GM23338 (cell line): ENCODE results near the gene COMMD4. TPM values are rescaled to one million over a fixed set of nuclear protein-coding genes. Genes with fewer than 3 reads are reported as not detected.
"Not testable (repeated sequence)": the region's sequence is repeated elsewhere in the genome, so short reads cannot be mapped to it uniquely, and the experiment has no call there.

Experiments
- ATAC-seq: fragments of 200-7000 bp; cut with Tn5 transposase; 3 replicates; pipeline ENCODE4 v1.9.1; 2020
- DNase-seq: peaks from one replicate; pipeline ENCODE4 v3.0.0-alpha.2; 2015; ENCODE audit warnings: low spot score
- H2AFZ ChIP-seq: fragments of 200-600 bp; sonication (generic); 2 replicates; pipeline ENCODE4 v1.8.0; 2016; ENCODE audit warnings: antibody characterized with exemption, mild to moderate bottlenecking, moderate library complexity
- H3F3A ChIP-seq: fragments of 200-600 bp; sonication (generic); replicated peaks from 2 replicates; pipeline ENCODE4 v1.8.0; 2017; ENCODE audit warnings: antibody characterized with exemption, mixed run types, low read depth
- H3K27ac ChIP-seq: fragments of 200-600 bp; sonication (generic); 2 replicates; pipeline ENCODE4 v1.6.1; 2016; ENCODE audit warnings: low read depth
- H3K27me3 ChIP-seq: fragments of 200-600 bp; sonication (generic); 2 replicates; pipeline ENCODE4 v1.8.0; 2016; ENCODE audit warnings: mild to moderate bottlenecking, mixed run types, moderate library complexity; ENCODE audit not compliant: insufficient read depth
- H3K36me3 ChIP-seq: fragments of 200-600 bp; sonication (generic); 2 replicates; pipeline ENCODE4 v1.8.0; 2016; ENCODE audit warnings: mild to moderate bottlenecking; ENCODE audit not compliant: insufficient read depth
- H3K4me1 ChIP-seq: fragments of 200-600 bp; sonication (generic); 2 replicates; pipeline ENCODE4 v1.8.0; 2016; ENCODE audit warnings: mild to moderate bottlenecking, moderate library complexity; ENCODE audit not compliant: insufficient read depth
- H3K4me2 ChIP-seq: fragments of 200-600 bp; sonication (generic); 2 replicates; pipeline ENCODE4 v1.7.1; 2017; ENCODE audit warnings: mixed run types
- H3K4me3 ChIP-seq: fragments of 200-600 bp; sonication (generic); 2 replicates; pipeline ENCODE4 v1.6.1; 2016; ENCODE audit warnings: mixed run types
- H3K79me2 ChIP-seq: fragments of 200-600 bp; sonication (generic); replicated peaks from 2 replicates; pipeline ENCODE4 v1.8.0; 2017; ENCODE audit warnings: mild to moderate bottlenecking; ENCODE audit not compliant: insufficient read depth
- H3K9me2 ChIP-seq: fragments of 200-600 bp; sonication (generic); 2 replicates; pipeline ENCODE4 v1.8.0; 2017; ENCODE audit not compliant: insufficient read depth
- H4K20me1 ChIP-seq: fragments of 200-600 bp; sonication (generic); replicated peaks from 2 replicates; pipeline ENCODE4 v1.8.0; 2017; ENCODE audit warnings: mild to moderate bottlenecking; ENCODE audit not compliant: insufficient read depth
- H3K27ac Mint-ChIP-seq: 2 replicates; pipeline ENCODE4 v1.8.0; 2020; ENCODE audit warnings: inconsistent platforms, mild to moderate bottlenecking, moderate library complexity, mixed read lengths
- H3K27me3 Mint-ChIP-seq: 3 replicates; pipeline ENCODE4 v1.8.0; 2022; ENCODE audit warnings: low read depth, mild to moderate bottlenecking, moderate library complexity, mixed read lengths, inconsistent platforms; ENCODE audit not compliant: insufficient read depth, poor library complexity
- H3K36me3 Mint-ChIP-seq: 3 replicates; pipeline ENCODE4 v1.8.0; 2021; ENCODE audit warnings: low read depth, mild to moderate bottlenecking, inconsistent platforms, moderate library complexity, mixed read lengths
- H3K4me1 Mint-ChIP-seq: 3 replicates; pipeline ENCODE4 v1.8.0; 2020; ENCODE audit warnings: mild to moderate bottlenecking, inconsistent platforms, mixed read lengths
- H3K4me3 Mint-ChIP-seq: 3 replicates; pipeline ENCODE4 v1.8.0; 2021; ENCODE audit warnings: moderate library complexity, mild to moderate bottlenecking, inconsistent platforms, mixed read lengths
- H3K9me3 Mint-ChIP-seq: 3 replicates; pipeline ENCODE4 v1.8.0; 2020; ENCODE audit warnings: moderate library complexity, mild to moderate bottlenecking, inconsistent platforms, mixed read lengths
- CTCF ChIP-seq, 2 experiments: fragments of 200-600 bp in 1 of 2; sonication (generic) in 1 of 2; conservative IDR thresholded peaks; 2 replicates each; pipeline versions ENCODE4 v1.5.1 to v1.6.1; 2016 to 2017; ENCODE audit warnings: antibody characterized with exemption in 2 of 2, low read depth in 2 of 2, mild to moderate bottlenecking in 2 of 2, moderate library complexity in 1 of 2
- ETS1 ChIP-seq: IDR thresholded peaks from 2 replicates; pipeline ENCODE4 v1.6.1; 2016; ENCODE audit warnings: antibody characterized with exemption
- EZH2phosphoT487 ChIP-seq: fragments of 200-600 bp; sonication (generic); IDR thresholded peaks from one replicate; pipeline ENCODE4 v1.8.1; 2018; ENCODE audit warnings: antibody characterized with exemption; ENCODE audit not compliant: unreplicated experiment
- JUNB ChIP-seq: IDR thresholded peaks from one replicate; pipeline ENCODE4 v1.6.1; 2016; ENCODE audit warnings: antibody characterized with exemption; ENCODE audit not compliant: unreplicated experiment
- NANOG ChIP-seq: IDR thresholded peaks from 2 replicates; pipeline ENCODE4 v1.6.1; 2016; ENCODE audit warnings: antibody characterized with exemption, borderline replicate concordance
- REST ChIP-seq: IDR thresholded peaks from one replicate; pipeline ENCODE4 v1.6.1; 2018; ENCODE audit warnings: antibody characterized with exemption; ENCODE audit not compliant: unreplicated experiment
- ZNF462 ChIP-seq: fragments of 250-450 bp; sonication (Bioruptor Pico); IDR thresholded peaks from 2 replicates; pipeline ENCODE4 v1.5.0; 2020; ENCODE audit warnings: mild to moderate bottlenecking, moderate library complexity
- polyA plus RNA-seq: library from polyadenylated mRNA; unstranded; fragments of >200 nt; fragmentation: Nextera tagmentation; extraction: Ambion mirVana; gene quantifications from 2 replicates; pipeline ENCODE4 v1.2.1, GENCODE V29; 2016
- total RNA-seq: library from RNA; depleted of rRNA; stranded (reverse); fragments of >200 nt; shearing (Covaris generic); gene quantifications from 2 replicates; pipeline ENCODE4 v1.2.3, GENCODE V29; 2014

Gene COMMD4
- total and polyA plus RNA-seq, 2 experiments from 2014 or later: 131 TPM

- not testable (repeated sequence) for ATAC-seq, H3K9me2 ChIP-seq, H3K4me1 Mint-ChIP-seq, H3K4me2 ChIP-seq, H3K4me3 Mint-ChIP-seq, DNase-seq, H3K27ac ChIP-seq, H2AFZ ChIP-seq, H3K27ac Mint-ChIP-seq, H3K4me3 ChIP-seq, H3K79me2 ChIP-seq, H3K36me3 Mint-ChIP-seq, H3K36me3 ChIP-seq, H3K27me3 ChIP-seq, H3F3A ChIP-seq, H3K4me1 ChIP-seq, H4K20me1 ChIP-seq
- Mint-ChIP-seq H3K27me3 (peaks cover 17% of the 10 kb centered on the region), H3K9me3 (peaks cover 10% of the 10 kb centered on the region; the same call in 2 of the 3 replicates)
Observed at GRCh38 chr15:75319231-75319897, 16.5 kb upstream of the COMMD4 start.

GRCh38 chr15:75321711-75322110, 14.2 kb upstream of the COMMD4 start:
- DNase-seq: no peak
- Mint-ChIP-seq H3K36me3 (no peaks in the 10 kb centered on the region), H3K4me1 (no peaks in the 10 kb centered on the region), H3K9me3 (peaks cover 10% of the 10 kb centered on the region; the same call in 2 of the 3 replicates), H3K4me3 (no peak overlapping the region), H3K27ac (no peak overlapping the region), H3K27me3 (peaks cover 17% of the 10 kb centered on the region)
- Histone ChIP-seq H3K27me3 (no peaks in the 10 kb centered on the region), H3K79me2 (no peaks in the 10 kb centered on the region), H3K27ac (no peak overlapping the region), H3K9me2 (no peaks in the 10 kb centered on the region), H3K4me1 (no peaks in the 10 kb centered on the region), H3K36me3 (no peaks in the 10 kb centered on the region), H3K4me3 (no peak overlapping the region), H2AFZ (no peak overlapping the region), H4K20me1 (no peaks in the 10 kb centered on the region), H3F3A (no peaks in the 10 kb centered on the region), H3K4me2 (no peak overlapping the region)
- ATAC-seq: no peak
- TF ChIP-seq NANOG (no peak), ZNF462 (no peak), EZH2phosphoT487 (no peak), JUNB (no peak), REST (no peak), CTCF (conservative IDR thresholded peaks at IDR 0.05; ENCODE audit: low read depth in 2 of 2) (no peak), ETS1 (no peak)
